ENCODE measurements around the gene OR6M1.

OR6M1 gene

DNA sequence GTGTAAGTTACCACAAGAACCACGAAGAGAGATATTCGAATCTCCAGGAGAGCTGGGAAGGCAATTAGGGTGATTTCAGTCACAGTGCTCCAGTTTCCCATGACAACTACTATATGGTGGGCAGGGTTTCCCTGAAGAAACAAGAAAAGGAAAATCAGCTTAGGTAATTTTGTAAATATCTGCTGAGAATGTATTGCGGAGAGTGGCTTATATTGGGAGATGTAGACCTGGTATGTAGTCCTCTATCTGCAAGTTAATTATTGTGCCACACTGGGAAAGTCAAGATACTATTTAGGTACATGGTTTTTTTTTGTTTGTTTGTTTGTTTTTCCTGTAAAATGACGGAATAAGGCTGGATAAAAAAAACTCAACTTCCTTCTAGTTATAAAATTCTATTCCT, at the start of gene OR6M1:
Gene OR6M1 (minus strand): TSS at position 101 of the 400 bp plus-strand sequence. CDS start 0 bp downstream, at position 101.
- DNase-seq (ENCODE audit: low read depth): no peak

GRCh38 chr11:123853038-123853437, 46.9 kb upstream of the OR6M1 start:
- DNase-seq (ENCODE audit: low read depth): no peak

- no peak for DNase-seq (ENCODE audit: low read depth)
Observed at GRCh38 chr11:123852321-123852720, 46.2 kb upstream of the OR6M1 start.

- DNase-seq (ENCODE audit: low read depth): no peak
Observed at GRCh38 chr11:123851110-123851509, 45.0 kb upstream of the OR6M1 start.

GRCh38 chr11:123841174-123841573, 35.0 kb upstream of the OR6M1 start:
- DNase-seq (ENCODE audit: low read depth): no peak

GRCh38 chr11:123839131-123839530, 33.0 kb upstream of the OR6M1 start:
- no peak for DNase-seq (ENCODE audit: low read depth)

DNA sequence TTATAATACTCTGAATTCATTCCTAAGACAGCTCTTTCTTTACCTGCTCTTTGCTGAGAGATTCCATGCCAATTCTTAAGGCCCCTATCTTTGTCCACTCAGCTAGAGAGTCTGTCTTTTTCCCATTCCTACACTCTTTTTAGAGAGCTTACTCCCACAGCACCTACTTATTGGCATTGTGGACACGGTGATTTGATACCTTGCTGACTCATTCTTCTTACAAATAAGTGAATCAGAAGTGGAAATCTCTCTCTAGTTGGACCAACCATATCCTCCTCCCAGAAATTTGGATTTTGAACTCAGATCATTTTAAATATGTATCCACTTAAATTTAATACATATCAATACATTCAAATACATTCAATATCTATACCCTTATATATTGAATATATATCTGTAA, 32.5 kb upstream of the OR6M1 start:
- DNase-seq (ENCODE audit: low read depth): no peak

- no peak for DNase-seq (ENCODE audit: low read depth)
Observed at GRCh38 chr11:123838199-123838598, 32.0 kb upstream of the OR6M1 start.

- DNase-seq (ENCODE audit: low read depth): no peak
Observed at GRCh38 chr11:123833095-123833494, 26.9 kb upstream of the OR6M1 start.

DNA sequence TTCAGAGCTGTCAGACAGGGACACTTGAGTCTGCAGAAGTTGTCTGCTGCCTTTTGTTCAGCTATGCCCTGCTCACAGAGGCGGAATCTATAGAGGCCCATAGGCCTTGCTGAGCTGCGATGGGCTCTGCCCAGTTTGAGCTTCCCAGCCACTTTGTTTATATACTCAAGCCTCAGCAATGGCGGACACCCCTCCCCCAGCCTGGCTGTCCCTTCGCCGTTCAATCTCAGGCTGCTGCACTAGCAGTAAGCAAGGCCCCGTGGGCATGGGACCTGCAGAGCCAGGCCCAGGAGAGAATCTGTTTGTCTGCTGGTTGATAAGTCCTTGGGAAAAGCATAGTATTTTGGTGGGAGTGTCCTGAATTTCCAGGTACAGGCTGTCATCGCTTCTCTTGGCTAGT, 23.6 kb upstream of the OR6M1 start:
- no peak for DNase-seq (ENCODE audit: low read depth)

GRCh38 chr11:123822599-123822998, 16.4 kb upstream of the OR6M1 start:
- no peak for DNase-seq (ENCODE audit: low read depth)

GRCh38 chr11:123822032-123822431, 15.9 kb upstream of the OR6M1 start:
- no peak for DNase-seq (ENCODE audit: low read depth)

DNA sequence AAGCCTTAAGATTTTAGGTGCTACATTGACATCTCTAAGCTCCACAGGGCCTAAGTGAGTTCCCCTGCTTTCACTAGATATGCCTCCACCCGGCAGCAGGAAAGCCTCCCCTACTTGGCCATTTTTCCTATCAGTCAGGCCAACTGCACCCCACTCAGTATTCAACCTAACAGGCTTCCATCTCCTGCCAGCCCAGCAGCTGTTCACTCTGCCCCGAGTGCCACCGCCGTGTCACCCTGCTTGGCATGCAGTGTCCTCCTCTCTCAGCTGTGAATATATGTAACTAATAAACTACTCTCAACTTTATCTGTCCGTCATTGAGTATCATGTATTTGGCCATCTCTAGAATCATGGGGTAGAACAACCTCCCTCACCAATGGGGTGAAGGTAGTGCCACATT, 9.0 kb upstream of the OR6M1 start:
- DNase-seq (ENCODE audit: low read depth): no peak

GRCh38 chr11:123801765-123802164, 4.4 kb downstream of the OR6M1 start:
- no peak for DNase-seq (ENCODE audit: low read depth)

DNA sequence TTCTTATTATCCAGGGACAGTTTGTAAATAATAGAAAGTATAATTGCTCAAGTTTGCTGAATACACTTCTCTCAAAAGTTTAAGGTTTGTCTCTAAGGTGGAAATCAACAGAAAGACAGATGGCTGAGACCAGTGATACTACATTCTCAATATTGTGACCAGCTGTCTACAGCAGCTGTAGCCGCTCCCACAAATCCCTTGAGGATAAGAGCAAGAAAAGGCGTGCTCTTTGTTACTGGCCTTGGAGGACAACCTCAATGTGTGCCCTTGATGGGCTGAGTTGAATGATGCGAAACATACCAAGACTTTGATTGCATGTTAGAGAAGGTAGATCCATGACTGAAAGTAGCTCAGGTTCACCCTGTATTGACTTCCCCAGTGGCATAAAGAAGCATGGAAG, 6.1 kb downstream of the OR6M1 start:
- no peak for DNase-seq (ENCODE audit: low read depth)

- DNase-seq (ENCODE audit: low read depth): no peak
Observed at GRCh38 chr11:123799438-123799837, 6.7 kb downstream of the OR6M1 start.

DNA sequence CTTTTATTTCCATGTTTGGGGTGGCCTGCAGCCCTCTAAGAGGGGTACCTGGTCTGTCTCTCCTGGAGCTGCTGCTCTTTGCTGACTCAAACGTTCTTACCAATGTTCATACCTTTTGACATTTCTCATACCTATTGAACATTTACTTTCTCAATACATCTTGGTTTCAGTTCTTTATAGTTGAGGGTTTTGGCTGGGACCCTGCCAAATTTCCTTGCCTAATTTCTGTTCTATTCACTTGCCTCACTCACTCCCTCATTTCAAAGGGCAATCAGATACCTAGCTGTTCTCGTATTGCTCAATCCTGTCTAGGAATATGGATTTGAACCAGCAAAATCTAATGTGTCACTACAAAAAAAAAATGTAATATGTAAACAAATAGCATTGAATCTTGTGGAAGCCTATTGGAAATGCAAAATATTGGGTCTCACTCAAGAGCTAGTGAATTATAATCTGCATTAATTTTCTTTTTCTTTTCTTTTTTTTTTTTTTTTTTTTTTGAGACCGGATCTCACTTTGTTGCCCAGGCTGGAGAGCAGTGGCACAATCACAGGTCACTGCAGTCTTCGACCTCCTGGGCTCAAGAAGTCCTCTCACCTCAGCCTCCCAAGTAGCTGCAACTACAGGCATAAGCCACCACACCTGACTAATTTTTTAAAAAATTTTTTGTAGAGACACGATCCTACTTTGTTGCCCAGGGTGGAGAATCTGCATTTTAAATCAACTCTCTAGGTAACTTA, 7.5 kb downstream of the OR6M1 start:
- DNase-seq (ENCODE audit: low read depth): no peak

GRCh38 chr11:123798079-123798478, 8.1 kb downstream of the OR6M1 start:
- no peak for DNase-seq (ENCODE audit: low read depth)

DNA sequence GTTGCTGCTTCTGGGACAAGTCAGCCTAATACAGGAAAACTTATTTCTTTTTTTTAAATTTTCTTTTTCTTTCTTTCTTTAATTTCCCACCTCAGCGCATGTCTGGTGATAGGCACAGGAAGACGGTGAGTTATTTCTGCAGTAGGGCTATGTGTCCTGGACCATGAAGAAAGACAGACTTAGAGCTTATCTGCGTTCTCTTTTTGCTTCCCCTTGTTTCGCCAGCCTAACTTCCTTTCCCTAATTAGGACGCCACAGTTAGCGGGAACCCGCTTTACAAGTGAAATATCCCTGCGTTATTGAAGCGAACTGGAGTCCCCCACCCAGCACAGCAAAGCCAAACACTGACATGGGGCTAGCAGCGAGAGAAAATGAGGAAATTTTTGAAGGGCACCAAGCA, 8.6 kb downstream of the OR6M1 start:
- DNase-seq (ENCODE audit: low read depth): no peak

DNA sequence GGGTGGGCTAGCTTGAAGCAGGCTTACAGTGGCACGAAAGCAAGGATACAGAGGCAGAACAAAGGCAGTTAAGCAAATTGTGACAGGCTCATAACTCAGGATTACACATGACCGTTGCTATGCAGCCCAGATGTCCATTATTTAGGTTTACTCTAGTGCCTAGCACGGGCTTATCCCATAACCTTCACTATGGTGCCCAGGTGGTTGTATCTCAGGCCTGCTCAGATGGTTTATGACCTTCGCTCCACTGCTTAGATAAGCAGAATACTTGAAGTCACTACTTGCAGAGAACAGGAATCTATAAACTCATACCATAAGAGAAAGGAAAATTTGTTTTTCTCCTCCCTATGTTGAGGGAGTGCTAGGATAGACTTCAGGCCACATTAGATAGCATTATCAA, 9.0 kb downstream of the OR6M1 start:
- DNase-seq (ENCODE audit: low read depth): no peak

- DNase-seq (ENCODE audit: low read depth): no peak
Observed at GRCh38 chr11:123796226-123796625, 9.9 kb downstream of the OR6M1 start.

GRCh38 chr11:123783536-123783935, 22.6 kb downstream of the OR6M1 start:
- no peak for DNase-seq (ENCODE audit: low read depth)

DNA sequence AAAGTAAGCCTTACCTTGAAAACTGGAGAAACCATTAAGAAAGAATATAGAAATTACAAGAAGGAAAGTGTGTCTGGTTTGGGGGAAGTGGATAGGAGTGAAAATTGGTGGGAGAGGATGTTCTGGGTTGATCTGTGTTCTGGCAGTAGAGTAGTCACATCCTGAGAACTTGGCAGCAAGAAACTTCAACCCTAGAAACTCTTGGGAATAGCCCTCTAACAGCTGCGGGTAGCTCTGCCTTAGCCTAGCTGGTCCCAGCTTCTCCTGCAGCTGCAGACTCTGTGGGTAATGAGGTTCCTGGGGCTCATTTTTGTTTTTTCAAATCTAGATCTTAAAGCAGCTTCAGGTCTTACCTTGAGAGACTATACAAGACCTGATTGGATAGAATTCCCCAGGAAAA, 27.6 kb downstream of the OR6M1 start:
- no peak for DNase-seq (ENCODE audit: low read depth)
